NB4 (cell line): ENCODE data around the gene DGCR8.

Source experiments
- DNase-seq: peaks from one replicate; pipeline ENCODE4 v3.0.0; 2010; ENCODE audit warnings: low read depth
- H3K4me3 ChIP-seq: one replicate; pipeline ENCODE4 v1.5.1; 2011; ENCODE audit warnings: mild to moderate bottlenecking, low read depth, low read length, moderate library complexity
- MYC ChIP-seq: IDR thresholded peaks from 2 replicates; pipeline ENCODE4 v1.6.1; 2011; ENCODE audit warnings: low read depth, low read length
- POLR2A ChIP-seq: IDR thresholded peaks from 2 replicates; pipeline ENCODE4 v1.6.1; 2011; ENCODE audit warnings: mild to moderate bottlenecking; ENCODE audit not compliant: insufficient read length; ENCODE audit errors: extremely low read depth
- TF ChIP-seq, protein P1 (sequence below): IDR thresholded peaks from 2 replicates; pipeline ENCODE4 v1.6.1; 2011; ENCODE audit warnings: low read depth, low read length
- TF ChIP-seq, protein P2 (sequence below): IDR thresholded peaks from one replicate; pipeline ENCODE4 v1.5.1; 2012; ENCODE audit warnings: low read depth, low read length

The DGCR8 gene

GRCh38 chr22:20141186-20142077 is 61.4 kb downstream of the DGCR8 start:
- DNase-seq = no peak
- no peak for TF ChIP-seq POLR2A
- TF ChIP-seq, protein P1, sequence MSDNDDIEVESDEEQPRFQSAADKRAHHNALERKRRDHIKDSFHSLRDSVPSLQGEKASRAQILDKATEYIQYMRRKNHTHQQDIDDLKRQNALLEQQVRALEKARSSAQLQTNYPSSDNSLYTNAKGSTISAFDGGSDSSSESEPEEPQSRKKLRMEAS = no peak
- TF ChIP-seq MYC = no peak
- TF ChIP-seq, protein P2, sequence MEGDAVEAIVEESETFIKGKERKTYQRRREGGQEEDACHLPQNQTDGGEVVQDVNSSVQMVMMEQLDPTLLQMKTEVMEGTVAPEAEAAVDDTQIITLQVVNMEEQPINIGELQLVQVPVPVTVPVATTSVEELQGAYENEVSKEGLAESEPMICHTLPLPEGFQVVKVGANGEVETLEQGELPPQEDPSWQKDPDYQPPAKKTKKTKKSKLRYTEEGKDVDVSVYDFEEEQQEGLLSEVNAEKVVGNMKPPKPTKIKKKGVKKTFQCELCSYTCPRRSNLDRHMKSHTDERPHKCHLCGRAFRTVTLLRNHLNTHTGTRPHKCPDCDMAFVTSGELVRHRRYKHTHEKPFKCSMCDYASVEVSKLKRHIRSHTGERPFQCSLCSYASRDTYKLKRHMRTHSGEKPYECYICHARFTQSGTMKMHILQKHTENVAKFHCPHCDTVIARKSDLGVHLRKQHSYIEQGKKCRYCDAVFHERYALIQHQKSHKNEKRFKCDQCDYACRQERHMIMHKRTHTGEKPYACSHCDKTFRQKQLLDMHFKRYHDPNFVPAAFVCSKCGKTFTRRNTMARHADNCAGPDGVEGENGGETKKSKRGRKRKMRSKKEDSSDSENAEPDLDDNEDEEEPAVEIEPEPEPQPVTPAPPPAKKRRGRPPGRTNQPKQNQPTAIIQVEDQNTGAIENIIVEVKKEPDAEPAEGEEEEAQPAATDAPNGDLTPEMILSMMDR = no peak
- no peak overlapping the region for H3K4me3 ChIP-seq

GRCh38 chr22:20142711-20143621 is 62.9 kb downstream of the DGCR8 start:
- no peak overlapping the region for H3K4me3 ChIP-seq
- TF ChIP-seq, protein P1 = no peak
- TF ChIP-seq POLR2A (no peak), MYC (no peak)
- TF ChIP-seq, protein P2 = no peak
- DNase-seq = no peak

- no peak overlapping the region for H3K4me3 ChIP-seq
- DNase-seq = no peak
- TF ChIP-seq, protein P2 = no peak
- TF ChIP-seq MYC = no peak
- TF ChIP-seq POLR2A = no peak
- TF ChIP-seq, protein P1 = no peak
These were observed 64.0 kb downstream of the DGCR8 start for GRCh38 chr22:20143883-20144665.

DNA sequence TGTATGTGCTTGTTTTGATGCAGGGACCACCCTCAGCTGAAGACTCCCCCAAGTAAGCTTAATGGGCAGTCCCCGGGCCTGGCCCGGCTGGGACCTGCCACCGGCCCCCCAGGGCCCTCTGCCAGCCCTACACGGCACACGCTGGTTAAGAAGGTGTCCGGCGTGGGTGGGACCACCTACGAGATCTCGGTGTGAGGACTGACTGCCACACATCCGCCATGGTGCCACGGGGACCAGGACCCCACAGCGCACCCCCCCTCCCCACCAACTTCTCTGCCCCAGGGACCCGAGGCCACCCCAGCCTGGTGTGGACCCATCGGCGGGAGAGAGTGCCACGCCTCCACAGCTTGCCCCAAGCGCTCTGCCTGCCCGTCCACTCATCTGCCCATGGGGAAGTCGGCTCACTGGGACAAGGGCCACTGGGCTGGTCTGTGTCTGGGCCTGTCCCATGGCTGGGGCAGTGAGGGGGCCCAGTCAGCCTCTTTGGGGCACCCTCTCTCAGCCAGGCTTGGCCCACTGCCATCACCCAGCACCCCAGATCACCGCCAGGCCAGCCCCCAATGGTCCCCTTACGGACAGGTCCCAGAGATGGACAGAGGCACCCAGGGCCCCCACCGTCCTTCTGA is 65.3 kb downstream of the DGCR8 start:
- H3K4me3 ChIP-seq = no peak overlapping the region
- no peak for DNase-seq
- TF ChIP-seq, protein P2 = no peak
- TF ChIP-seq MYC (no peak), POLR2A (no peak)
- TF ChIP-seq, protein P1 = no peak

DNA sequence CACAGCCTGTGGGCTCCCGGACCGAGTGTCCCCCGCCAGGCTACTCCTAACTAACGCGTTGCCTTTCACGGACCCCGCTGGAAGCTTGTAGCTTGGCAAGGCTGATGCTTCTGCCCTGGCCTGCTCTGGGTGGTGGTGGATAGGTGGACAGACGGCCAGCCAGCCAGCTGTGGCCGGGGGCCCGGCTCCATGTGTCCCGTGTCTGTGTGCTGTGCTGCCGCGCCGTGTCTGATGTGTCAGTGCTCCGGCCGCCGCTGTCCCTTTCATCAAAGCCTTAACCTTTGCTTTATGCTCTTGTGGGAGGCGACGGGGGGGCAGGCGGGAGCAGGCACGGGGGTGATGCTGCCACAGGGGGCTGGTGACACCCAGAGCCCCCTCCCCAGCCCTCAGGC is 65.8 kb downstream of the DGCR8 start:
- TF ChIP-seq POLR2A (no peak), MYC (no peak)
- TF ChIP-seq, protein P1 = no peak
- TF ChIP-seq, protein P2 = no peak
- H3K4me3 ChIP-seq = no peak overlapping the region
- DNase-seq = no peak
